GM20431 (cell line): ENCODE measurements around the gene GPATCH2L.

Experiments used
- in situ Hi-C: fragments of 300-500 bp; cut with MseI, MboI; formaldehyde crosslinking; loops from one replicate; pipeline ENCODE4 v1.15.0; 2020; ENCODE audit warnings: low sequenced_read_pairs; ENCODE audit not compliant: unreplicated experiment

GPATCH2L gene

GRCh38 chr14:76250302-76250701, 98.6 kb downstream of the GPATCH2L start:
- in situ Hi-C loops: no loop called here

- in situ Hi-C loops: no loop called here
These were observed 100.7 kb downstream of the GPATCH2L start for GRCh38 chr14:76252471-76252870.

GRCh38 chr14:76253111-76253510, 101.4 kb downstream of the GPATCH2L start:
- in situ Hi-C loops: no loop called here

- in situ Hi-C loops: no loop called here
These were observed 104.8 kb downstream of the GPATCH2L start for GRCh38 chr14:76256545-76256944.

- in situ Hi-C loops: no loop called here
These were observed 105.5 kb downstream of the GPATCH2L start for GRCh38 chr14:76257111-76257803.

- in situ Hi-C loops: no loop called here
These were observed 106.2 kb downstream of the GPATCH2L start for GRCh38 chr14:76257842-76258397.

GRCh38 chr14:76259029-76259735, 107.5 kb downstream of the GPATCH2L start:
- in situ Hi-C loops: no loop called here

GRCh38 chr14:76260749-76261148, 109.0 kb downstream of the GPATCH2L start:
- in situ Hi-C loops: no loop called here

- in situ Hi-C loops: no loop called here
These were observed 109.7 kb downstream of the GPATCH2L start for GRCh38 chr14:76261371-76261811.

- in situ Hi-C loops: no loop called here
These were observed 110.9 kb downstream of the GPATCH2L start for GRCh38 chr14:76262641-76263040.
